NB4 (cell line): Measurements from ENCODE around the gene CHCHD10.

Experiments
- DNase-seq: peaks from one replicate; pipeline ENCODE4 v3.0.0; 2010; ENCODE audit warnings: low read depth
- H3K4me3 ChIP-seq: one replicate; pipeline ENCODE4 v1.5.1; 2011; ENCODE audit warnings: mild to moderate bottlenecking, low read depth, low read length, moderate library complexity
- CTCF ChIP-seq: IDR thresholded peaks from one replicate; pipeline ENCODE4 v1.5.1; 2012; ENCODE audit warnings: low read depth, low read length
- MAX ChIP-seq: IDR thresholded peaks from 2 replicates; pipeline ENCODE4 v1.6.1; 2011; ENCODE audit warnings: low read depth, low read length
- MYC ChIP-seq: IDR thresholded peaks from 2 replicates; pipeline ENCODE4 v1.6.1; 2011; ENCODE audit warnings: low read depth, low read length
- POLR2A ChIP-seq: IDR thresholded peaks from 2 replicates; pipeline ENCODE4 v1.6.1; 2011; ENCODE audit warnings: mild to moderate bottlenecking; ENCODE audit not compliant: insufficient read length; ENCODE audit errors: extremely low read depth

The CHCHD10 gene

GRCh38 chr22:23722160-23722559, 45.6 kb downstream of the CHCHD10 start:
- no peak overlapping the region for H3K4me3 ChIP-seq
- DNase-seq: no peak
- TF ChIP-seq POLR2A (no peak), MAX (no peak), CTCF (no peak), MYC (no peak)

GRCh38 chr22:23720855-23721254, 46.9 kb downstream of the CHCHD10 start:
- TF ChIP-seq POLR2A (no peak), MYC (no peak), CTCF (no peak), MAX (no peak)
- DNase-seq: no peak
- no peak overlapping the region for H3K4me3 ChIP-seq

- TF ChIP-seq MYC (no peak), CTCF (no peak), MAX (no peak)
- no peak overlapping the region for H3K4me3 ChIP-seq
- DNase-seq: no peak
Observed at GRCh38 chr22:23718371-23719165, 49.2 kb downstream of the CHCHD10 start.

- peak; percentile 30; the same call in 1 of the 2 replicates for TF ChIP-seq MAX
- no peak for TF ChIP-seq MYC
- no peak for TF ChIP-seq CTCF
- peak; percentile 67 for TF ChIP-seq POLR2A
- peak; percentile 93 for DNase-seq
- peak overlapping the region; percentile 72 for H3K4me3 ChIP-seq
Observed at GRCh38 chr22:23716811-23717801, 50.7 kb downstream of the CHCHD10 start.
